ENCODE results near the gene HMG20A. TPM values are rescaled to one million over a fixed set of nuclear protein-coding genes. Genes with fewer than 3 reads are reported as not detected.
A peak's percentile ranks its signal among the peaks of the same experiment; 100 is the strongest.

Gene HMG20A
- total RNA-seq, 4 donors from 2014 or later = 20.7 to 42.2 (median 31.2) TPM

- DNase-seq (ENCODE audit: extremely low spot score) = no peak
- no peaks in the 10 kb centered on the region for H3K9me3 ChIP-seq
- intact Hi-C loops (cut with DNase I) = no loop called here
- H3K4me1 ChIP-seq = peaks cover 38 to 54% (median 45%) of the 10 kb centered on the region in 4 donors
- H3K27ac ChIP-seq (replicated peaks in 1 of 4) = peak overlapping the region in 2 of 4 donors; percentile 17 to 24
- 52% methylated on average over 2 of the region's 2 CpGs for WGBS
- H3K36me3 ChIP-seq = no peaks in the 10 kb centered on the region
- H3K27me3 ChIP-seq = no peaks in the 10 kb centered on the region
- TF ChIP-seq POLR2AphosphoS5 (IDR thresholded peaks at IDR 0.05) = peak in 1 of 2 donors; percentile 23
- TF ChIP-seq POLR2A (IDR thresholded peaks at IDR 0.05; ENCODE audit: low read depth) = no peak
- H3K4me3 ChIP-seq = no peak overlapping the region
Measured at GRCh38 chr15:77416148-77416455, 4.6 kb upstream of the HMG20A start.

GRCh38 chr15:77416954-77417353 is 3.7 kb upstream of the HMG20A start:
- H3K4me3 ChIP-seq = no peak overlapping the region
- H3K27ac ChIP-seq (replicated peaks in 1 of 4) = no peak overlapping the region
- TF ChIP-seq EP300 (IDR thresholded peaks at IDR 0.05) (no peak), POLR2A (IDR thresholded peaks at IDR 0.05; ENCODE audit: low read depth) (no peak), POLR2AphosphoS5 (IDR thresholded peaks at IDR 0.05) (no peak), CTCF (IDR thresholded peaks at IDR 0.05) (no peak)
- no peak for DNase-seq (ENCODE audit: extremely low spot score)
- H3K27me3 ChIP-seq = no peaks in the 10 kb centered on the region
- WGBS = 77% methylated on average over 1 of the region's 1 CpG
- no peaks in the 10 kb centered on the region for H3K9me3 ChIP-seq
- peaks cover 46 to 62% (median 51%) of the 10 kb centered on the region in 4 donors for H3K4me1 ChIP-seq
- intact Hi-C loops (cut with DNase I) = no loop called here
- no peaks in the 10 kb centered on the region for H3K36me3 ChIP-seq

GRCh38 chr15:77417602-77418001 is 3.1 kb upstream of the HMG20A start:
- 42% methylated on average over 3 of the region's 3 CpGs for WGBS
- H3K27ac ChIP-seq (replicated peaks in 1 of 4) = peak overlapping the region in 3 of 4 donors; percentile 18 to 89 (median 87)

GRCh38 chr15:77418391-77418965 is 2.2 kb upstream of the HMG20A start:
- H3K4me1 ChIP-seq = peaks cover 44 to 70% (median 60%) of the 10 kb centered on the region in 4 donors
- intact Hi-C loops (cut with DNase I) = loop anchor here (2.0 kb wide), 1 partner anchor 78 kb away; no protein-coding TSS in a partner anchor

More at GRCh38 chr15:77417602-77418001, 3.1 kb upstream of the HMG20A start:
- Histone ChIP-seq H3K4me3 (peak overlapping the region in 1 of 4 donors; percentile 94), H3K9me3 (no peaks in the 10 kb centered on the region), H3K4me1 (peaks cover 46 to 69% (median 57%) of the 10 kb centered on the region in 4 donors), H3K27me3 (no peaks in the 10 kb centered on the region), H3K36me3 (no peaks in the 10 kb centered on the region)
- TF ChIP-seq EP300 (IDR thresholded peaks at IDR 0.05) = no peak
- TF ChIP-seq CTCF (IDR thresholded peaks at IDR 0.05) = no peak
- TF ChIP-seq POLR2A (IDR thresholded peaks at IDR 0.05; ENCODE audit: low read depth) = no peak
- TF ChIP-seq POLR2AphosphoS5 (IDR thresholded peaks at IDR 0.05) = no peak
- intact Hi-C loops (cut with DNase I) = loop anchor here (2.0 kb wide), 1 partner anchor 79 kb away; no protein-coding TSS in a partner anchor
- DNase-seq (ENCODE audit: extremely low spot score) = no peak

More at GRCh38 chr15:77418391-77418965, 2.2 kb upstream of the HMG20A start:
- Histone ChIP-seq H3K36me3 (no peaks in the 10 kb centered on the region), H3K27me3 (no peaks in the 10 kb centered on the region), H3K4me3 (peak overlapping the region; percentile 85 to 94 (median 92)), H3K27ac (replicated peaks in 1 of 4) (peak overlapping the region; percentile 87 to 90 (median 90)), H3K9me3 (no peaks in the 10 kb centered on the region)
- DNase-seq (ENCODE audit: extremely low spot score) = no peak
- WGBS = 29% methylated on average over 8 of the region's 8 CpGs
- TF ChIP-seq POLR2A (IDR thresholded peaks at IDR 0.05; ENCODE audit: low read depth) (no peak), CTCF (IDR thresholded peaks at IDR 0.05) (no peak), EP300 (IDR thresholded peaks at IDR 0.05) (no peak), POLR2AphosphoS5 (IDR thresholded peaks at IDR 0.05) (no peak)
